Skeletal muscle cell (primary cell): ENCODE results near the gene RALA.

Experiments used
- DNase-seq: peaks from one replicate; pipeline ENCODE4 v3.0.0-alpha.2; 2010; ENCODE audit warnings: low read depth
- H3K4me3 ChIP-seq: 2 replicates; pipeline ENCODE4 v1.5.1; 2011; ENCODE audit warnings: low read depth, mild to moderate bottlenecking, control low read depth, low read length, moderate library complexity

The RALA gene

DNA sequence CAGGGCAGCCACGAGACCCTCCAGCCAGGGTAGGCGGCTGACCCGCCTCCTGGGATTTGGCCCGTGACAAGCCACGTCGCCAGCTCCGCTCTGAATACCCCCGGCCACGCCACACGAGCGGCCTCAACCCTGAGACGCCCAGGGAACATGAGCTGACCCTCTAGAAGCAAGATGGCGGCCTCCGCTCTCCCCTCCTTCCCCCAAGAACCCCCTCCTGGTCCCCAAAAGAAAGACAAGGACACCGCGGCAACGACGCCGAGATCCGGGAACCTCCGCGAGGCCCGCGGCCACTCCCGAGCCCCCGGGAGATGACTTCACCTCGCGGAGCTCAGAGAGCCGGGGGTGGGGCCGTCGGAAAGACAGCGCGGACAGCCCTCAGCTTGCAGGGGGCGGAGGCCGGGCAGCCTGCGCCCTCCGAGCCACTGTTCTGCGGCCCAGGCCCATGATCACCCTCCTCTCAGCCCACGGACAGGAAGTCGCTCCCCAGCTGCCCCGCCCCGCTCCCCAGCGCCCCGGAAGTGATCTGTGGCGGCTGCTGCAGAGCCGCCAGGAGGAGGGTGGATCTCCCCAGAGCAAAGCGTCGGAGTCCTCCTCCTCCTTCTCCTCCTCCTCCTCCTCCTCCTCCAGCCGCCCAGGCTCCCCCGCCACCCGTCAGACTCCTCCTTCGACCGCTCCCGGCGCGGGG lies at the start of gene RALA:
RALA (plus strand) TSS at position 526 of the 685 bp plus-strand sequence. CDS start 63,096 bp downstream, outside the sequence.
- peak; percentile 84 for DNase-seq
- H3K4me3 ChIP-seq, result peak within 1 kb of the TSS; percentile 87

DNA sequence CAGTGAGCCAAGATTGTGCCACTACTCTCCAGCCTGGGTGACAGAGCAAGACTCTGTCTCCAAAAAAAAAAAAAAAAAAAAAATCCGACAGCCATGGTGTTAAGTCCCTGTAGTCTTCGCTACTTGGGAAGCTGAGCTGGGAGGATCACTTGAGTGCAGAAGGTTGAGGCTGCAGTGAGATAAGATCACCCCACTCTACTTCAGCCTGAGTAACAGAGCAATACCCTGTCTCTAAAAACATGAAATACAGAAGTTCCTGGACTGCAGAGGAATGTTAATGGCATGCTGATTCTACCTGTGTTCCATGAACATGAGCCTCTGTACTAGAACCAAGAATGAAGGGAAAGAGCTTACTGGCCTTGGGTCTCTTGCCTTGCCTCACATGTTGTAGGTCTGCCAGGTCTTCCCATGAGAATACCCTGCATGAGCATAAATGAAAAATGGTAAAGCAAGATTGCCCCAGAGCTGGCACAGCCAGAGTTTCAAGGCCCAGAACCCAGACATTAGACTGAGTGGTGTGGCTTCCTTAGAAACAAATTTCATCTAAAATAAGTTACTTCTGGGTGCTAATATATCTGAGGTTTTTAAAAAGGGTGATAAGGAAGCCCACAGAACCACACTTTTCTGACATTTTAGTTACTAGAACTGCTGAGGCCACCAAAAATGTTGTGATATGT lies 48.6 kb upstream of the RALA start:
- H3K4me3 ChIP-seq, result no peak overlapping the region
- DNase-seq, result no peak

DNA sequence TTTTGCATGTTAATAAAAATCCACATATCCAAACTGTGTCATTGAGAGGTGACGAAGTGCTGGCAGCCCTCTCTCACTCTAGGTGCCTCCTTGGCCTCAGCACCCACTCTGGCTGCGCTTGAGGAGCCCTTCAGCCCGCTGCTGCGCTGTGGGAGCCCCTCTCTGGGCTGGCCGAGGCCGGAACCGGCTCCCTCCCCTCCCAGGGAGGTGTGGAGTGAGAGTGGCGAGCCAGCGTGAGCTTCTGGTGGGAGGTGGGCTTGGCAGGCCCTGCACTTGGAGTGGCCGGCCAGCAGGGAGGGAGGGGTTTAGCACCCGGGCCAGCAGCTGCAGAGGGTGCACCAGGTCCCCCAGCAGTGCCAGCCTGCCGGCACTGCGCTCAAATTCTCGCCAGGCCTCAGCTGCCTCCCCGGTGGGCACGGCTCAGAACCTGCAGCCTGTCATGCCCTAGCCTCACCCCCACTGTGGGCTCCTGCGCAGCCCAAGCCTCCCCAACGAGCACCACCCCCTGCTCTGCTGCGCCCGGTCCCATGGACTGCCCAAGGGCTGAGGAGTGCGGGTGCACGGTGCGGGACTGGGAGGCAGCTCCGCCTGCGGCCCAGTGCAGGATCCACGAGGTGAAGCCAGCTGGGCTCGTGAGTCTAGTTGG lies 46.0 kb upstream of the RALA start:
- DNase-seq, result no peak
- no peak overlapping the region for H3K4me3 ChIP-seq

DNA sequence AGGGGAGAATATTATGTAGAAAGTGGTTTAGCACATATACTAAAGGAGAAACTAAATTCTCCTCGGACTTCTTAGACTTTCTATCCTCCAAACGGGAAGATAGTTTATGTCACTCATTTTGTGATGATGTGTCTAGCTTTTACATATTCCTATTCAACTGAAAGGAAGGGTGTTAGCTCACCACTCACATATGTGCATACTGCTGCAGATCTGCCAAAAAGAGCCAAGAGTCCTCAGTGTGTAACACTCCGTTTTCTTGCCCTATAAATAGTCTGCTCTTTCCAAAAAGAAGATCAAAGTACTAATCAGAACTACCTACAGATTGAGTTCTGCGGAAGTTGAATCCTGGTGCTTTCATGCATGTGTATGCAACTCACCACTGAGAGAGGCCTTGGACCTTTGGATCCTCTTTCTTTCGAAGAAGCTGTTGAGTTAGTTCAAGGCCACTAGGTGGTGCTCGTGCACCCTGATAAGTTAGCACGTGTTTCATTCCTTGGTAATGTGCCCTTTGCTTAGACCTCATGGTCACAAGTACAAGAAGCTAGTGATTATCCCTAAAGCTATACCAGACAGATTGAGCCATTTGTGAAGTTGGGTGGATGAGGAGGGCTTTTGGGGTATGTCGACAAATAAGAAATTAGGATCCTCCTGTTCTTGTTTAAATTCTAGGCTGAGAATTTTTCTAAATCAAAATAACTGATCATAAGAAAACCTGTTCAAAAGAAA lies 43.1 kb upstream of the RALA start:
- peak; percentile 79 for DNase-seq
- H3K4me3 ChIP-seq, result no peak overlapping the region

- DNase-seq, result no peak
- H3K4me3 ChIP-seq, result no peak overlapping the region
These were observed 40.8 kb upstream of the RALA start for GRCh38 chr7:39582536-39582935.

GRCh38 chr7:39583539-39583938 lies 39.8 kb upstream of the RALA start:
- no peak overlapping the region for H3K4me3 ChIP-seq
- DNase-seq, result no peak

GRCh38 chr7:39587393-39587792 lies 36.0 kb upstream of the RALA start:
- DNase-seq, result no peak

GRCh38 chr7:39588416-39588815 lies 35.0 kb upstream of the RALA start:
- no peak overlapping the region for H3K4me3 ChIP-seq

More at GRCh38 chr7:39587393-39587792, 36.0 kb upstream of the RALA start:
- no peak overlapping the region for H3K4me3 ChIP-seq

DNA sequence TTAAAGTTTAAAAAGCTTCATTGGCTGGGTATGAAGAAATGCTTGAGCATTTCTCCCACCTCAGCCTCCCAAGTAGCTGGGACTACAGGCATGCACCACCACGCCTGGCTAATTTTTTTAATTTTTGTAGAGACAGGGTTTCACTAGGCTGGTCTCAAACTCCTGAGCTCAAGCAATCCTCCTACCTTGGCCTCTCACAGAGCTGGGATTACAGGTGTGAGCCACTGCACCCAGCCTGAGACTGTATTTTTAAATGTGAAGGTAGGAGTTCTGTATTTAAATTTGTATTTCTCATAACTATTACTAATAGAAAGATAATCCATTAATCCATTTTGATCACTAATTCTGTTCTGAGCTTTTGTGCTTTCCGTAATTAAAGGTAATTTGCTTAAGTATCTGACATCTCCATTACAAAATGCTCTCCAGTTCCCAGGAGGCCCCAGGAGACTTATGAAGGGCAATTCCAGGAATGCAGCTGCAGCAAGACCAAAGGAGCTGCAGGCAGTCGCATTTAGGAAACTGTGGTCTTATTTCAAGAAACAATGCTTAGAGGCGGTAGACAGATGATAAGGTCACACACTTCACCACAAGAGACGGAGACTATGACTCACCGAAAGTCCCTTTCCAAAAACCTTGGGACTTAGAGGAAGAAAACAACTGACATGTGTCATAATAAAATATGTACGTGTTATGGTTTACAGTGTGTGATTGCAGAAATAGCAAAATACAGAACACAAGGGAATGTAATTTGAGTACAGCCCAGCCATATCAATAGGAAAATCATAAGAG lies 33.9 kb upstream of the RALA start:
- no peak overlapping the region for H3K4me3 ChIP-seq
- peak; percentile 57 for DNase-seq

More at GRCh38 chr7:39588416-39588815, 35.0 kb upstream of the RALA start:
- DNase-seq, result no peak

GRCh38 chr7:39592586-39592985 lies 30.8 kb upstream of the RALA start:
- no peak overlapping the region for H3K4me3 ChIP-seq
- DNase-seq, result no peak

- no peak overlapping the region for H3K4me3 ChIP-seq
- no peak for DNase-seq
These were observed 28.3 kb upstream of the RALA start for GRCh38 chr7:39594988-39595620.

- DNase-seq, result no peak
- H3K4me3 ChIP-seq, result no peak overlapping the region
These were observed 21.0 kb upstream of the RALA start for GRCh38 chr7:39602351-39602750.

DNA sequence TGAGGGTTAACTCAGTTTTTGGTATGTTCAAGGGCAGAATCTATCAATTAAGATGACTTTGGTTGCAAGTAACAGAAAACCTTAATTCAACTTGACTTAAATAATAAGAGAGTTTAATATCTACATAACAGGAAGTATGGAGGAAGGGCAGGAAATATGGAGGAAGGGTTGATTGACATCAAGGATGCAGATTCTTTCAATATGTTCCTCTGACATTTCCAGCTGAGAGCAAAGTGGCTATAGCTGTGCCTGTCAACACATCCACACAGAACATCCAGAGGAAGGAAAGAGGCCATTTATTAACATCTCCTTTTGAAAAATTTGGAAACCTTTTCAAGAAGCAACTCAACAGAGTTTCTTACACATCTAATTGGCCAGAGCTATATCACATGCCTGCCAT lies 19.4 kb upstream of the RALA start:
- H3K4me3 ChIP-seq, result no peak overlapping the region
- no peak for DNase-seq

DNA sequence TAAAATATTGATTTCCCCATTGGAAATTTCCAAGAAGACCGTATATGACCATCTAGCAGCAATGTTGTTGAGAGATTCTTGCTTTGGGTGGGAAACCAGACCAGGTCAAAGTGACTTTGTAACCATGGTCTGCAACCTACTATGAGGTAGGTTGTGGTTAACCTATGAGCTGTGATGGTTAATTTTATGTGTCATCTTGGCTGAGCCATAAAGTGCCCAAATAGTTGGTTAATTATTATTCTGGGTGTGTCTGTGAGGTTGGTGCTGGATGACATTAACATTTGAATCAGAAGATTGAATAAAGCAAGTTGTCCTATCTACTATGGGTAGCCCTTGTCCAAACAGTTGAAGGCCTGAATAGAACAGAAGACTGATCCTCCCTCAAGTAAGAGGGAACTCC lies 18.3 kb upstream of the RALA start:
- DNase-seq, result no peak
- H3K4me3 ChIP-seq, result no peak overlapping the region

GRCh38 chr7:39606352-39606751 lies 17.0 kb upstream of the RALA start:
- DNase-seq, result no peak
- no peak overlapping the region for H3K4me3 ChIP-seq

GRCh38 chr7:39606941-39607340 lies 16.4 kb upstream of the RALA start:
- no peak for DNase-seq
- H3K4me3 ChIP-seq, result no peak overlapping the region

DNA sequence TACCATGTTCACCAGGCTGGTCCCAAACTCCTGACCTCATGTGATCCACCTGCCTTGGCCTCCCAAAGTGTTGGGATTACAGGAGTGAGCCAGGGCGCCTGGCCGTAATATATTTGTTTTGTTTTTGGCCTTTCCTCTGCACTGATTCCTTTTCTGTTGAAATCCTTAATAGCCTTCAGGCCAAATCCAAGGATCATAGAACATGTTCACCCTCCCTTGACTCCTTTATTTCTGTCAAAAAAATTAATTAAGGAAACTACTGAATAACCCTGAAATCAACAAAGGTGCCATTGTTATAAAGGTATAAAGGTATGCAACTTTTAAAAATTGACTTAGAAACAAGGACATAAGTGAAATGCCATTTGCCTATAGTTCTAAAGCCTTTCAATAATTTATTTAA lies 15.5 kb upstream of the RALA start:
- no peak for DNase-seq
- no peak overlapping the region for H3K4me3 ChIP-seq

DNA sequence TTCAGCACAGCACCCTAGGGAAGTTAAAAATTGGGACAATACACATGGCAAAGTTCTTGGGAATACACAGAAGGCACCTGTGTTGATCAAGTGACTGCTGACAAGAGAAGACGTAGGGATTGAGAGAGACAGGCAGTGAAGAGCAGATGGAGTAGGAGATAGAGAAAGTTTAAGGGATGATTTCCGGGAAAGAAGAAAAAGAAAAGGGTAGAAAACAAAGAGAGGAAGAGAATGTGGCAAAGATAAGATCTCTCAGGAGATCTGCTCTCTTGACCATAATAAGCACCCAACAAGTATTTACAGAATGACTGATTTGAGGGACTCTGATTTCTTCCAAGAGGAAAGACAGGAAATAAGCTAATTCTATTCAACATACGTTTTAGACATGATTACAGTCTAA lies 15.1 kb upstream of the RALA start:
- no peak overlapping the region for H3K4me3 ChIP-seq
- DNase-seq, result no peak
